GM18858 (cell line): Measurements from ENCODE around the gene FNDC11.
"Not testable (repeated sequence)": the region's sequence is repeated elsewhere in the genome, so short reads cannot be mapped to it uniquely, and the experiment has no call there.

ENCODE experiments used
- ATAC-seq: cut with Tn5 transposase; IDR thresholded peaks from one replicate; pipeline ENCODE4 v1.9.1; 2021; ENCODE audit not compliant: unreplicated experiment

FNDC11 gene

DNA sequence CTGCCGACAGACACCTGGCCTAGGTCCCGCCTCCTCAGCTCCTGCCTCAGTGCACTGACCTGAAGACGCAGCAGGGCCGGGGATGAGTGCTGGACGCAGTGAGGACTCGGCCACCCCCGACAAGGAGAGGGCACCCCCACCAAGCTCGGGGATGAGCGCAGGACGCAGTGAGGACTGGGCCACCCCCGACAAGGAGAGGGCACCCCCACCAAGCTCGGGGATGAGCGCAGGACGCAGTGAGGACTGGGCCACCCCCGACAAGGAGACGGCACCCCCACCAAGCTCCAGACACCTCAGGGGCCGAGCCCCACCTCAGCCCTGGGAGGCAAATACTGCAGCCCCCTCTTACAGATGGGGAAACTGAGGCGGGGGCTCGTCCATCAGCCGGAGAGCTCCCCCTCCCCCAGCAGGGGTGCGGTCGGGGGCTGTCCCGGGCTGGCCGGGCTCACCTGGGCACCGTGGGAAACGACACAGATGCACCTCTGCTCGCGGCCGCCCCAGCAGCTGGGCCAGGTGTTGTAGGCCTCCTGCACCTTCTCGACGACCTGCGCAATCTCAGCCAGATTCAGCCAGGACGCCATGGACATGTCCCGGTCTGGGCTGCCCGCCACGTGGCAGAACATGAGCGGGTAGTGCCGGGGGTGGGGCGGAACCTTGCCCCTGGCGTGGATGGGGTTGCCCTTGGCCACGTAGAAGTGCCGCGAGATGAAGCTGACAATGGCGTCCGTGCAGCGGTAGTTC is 12.6 kb downstream of the FNDC11 start:
- no peak for ATAC-seq

DNA sequence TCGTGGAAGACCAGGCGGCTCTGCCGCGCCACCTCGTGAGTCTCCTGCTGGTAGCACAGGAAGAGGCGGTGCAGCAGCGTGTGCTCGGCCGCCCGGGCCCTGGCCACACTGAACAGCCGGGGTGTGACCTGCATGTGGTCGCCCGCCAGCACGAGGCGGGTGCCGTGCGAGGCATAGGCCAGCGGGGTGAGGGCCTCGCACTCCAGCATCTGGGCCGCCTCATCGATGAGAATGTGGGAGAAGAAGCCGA is 13.1 kb downstream of the FNDC11 start:
- no peak for ATAC-seq

DNA sequence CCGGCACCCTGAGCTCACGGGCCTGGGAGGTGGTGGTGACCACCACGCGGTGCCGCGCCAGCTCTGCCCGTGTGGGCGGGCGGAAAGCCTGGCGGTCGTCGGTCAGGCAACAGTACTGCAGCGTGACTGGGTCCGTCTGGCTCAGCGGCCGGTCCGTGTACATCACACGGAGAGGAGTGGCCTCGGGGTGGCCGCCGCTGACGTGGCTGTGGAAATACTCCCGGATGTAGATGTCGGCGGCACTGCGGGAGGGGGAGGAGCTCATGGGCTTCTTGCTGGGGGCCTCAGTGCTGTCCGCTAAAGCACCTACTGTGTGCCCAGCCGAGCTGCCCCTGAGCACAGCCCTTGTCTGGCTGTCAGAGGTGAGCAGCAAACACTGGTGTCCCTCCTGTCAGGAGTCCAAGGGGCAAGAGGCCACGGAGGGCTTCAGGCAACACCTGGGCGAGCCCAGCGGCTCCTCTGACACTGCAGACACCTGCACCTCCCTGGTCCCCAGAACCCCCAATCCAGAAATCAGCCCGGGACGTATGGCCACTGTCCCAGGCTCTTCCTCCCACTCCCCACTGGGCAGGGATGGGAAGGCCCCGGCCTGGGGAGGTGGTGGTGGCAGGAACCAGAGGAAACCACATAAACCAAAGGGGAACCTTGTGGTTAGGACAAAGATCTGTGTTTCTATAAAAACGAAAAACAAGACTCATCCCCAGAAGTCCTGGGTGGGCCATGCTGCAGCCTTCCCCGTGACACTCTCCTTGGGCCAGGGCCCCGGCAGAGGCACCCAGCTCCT is 13.6 kb downstream of the FNDC11 start:
- ATAC-seq: peak; percentile 56

DNA sequence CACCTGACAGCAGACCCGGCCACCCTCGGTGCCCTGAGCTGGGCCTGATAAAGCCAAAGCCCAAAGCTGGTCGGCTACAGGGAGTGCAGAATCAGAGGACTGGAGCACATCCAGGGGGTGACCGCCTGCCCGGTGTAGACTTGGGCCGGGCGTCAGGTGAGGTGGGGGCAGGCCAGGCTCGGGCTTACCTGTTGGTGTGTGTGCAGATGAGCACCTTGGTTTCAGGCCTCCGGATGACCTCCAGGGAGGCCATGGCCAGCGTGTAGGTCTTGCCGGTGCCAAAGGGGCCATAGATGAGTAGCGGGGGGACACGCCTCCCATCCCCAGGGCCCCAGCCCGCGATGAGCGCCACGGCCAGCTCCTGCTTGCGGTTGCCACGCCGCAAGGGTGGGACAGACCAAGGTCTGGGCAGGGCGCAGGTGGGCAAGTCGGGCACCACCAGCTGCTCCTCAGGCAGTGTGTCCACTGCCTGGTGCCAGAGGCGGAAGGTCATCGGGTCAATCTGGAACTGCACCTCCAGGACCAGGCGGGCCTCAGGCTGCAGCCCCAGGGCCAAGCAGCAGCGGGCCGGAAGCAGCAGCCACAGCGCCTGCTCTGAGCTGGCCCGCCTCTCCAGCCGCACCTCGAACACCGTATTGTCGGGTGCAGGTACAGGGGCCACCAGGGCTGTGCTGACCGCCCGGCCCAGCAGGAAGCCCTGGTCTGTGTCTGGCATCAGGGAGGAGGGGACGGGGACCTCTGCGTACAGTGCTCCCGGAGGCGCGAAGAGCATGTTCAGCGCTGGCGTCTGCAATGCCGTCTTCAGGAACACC is 14.4 kb downstream of the FNDC11 start:
- no peak for ATAC-seq

DNA sequence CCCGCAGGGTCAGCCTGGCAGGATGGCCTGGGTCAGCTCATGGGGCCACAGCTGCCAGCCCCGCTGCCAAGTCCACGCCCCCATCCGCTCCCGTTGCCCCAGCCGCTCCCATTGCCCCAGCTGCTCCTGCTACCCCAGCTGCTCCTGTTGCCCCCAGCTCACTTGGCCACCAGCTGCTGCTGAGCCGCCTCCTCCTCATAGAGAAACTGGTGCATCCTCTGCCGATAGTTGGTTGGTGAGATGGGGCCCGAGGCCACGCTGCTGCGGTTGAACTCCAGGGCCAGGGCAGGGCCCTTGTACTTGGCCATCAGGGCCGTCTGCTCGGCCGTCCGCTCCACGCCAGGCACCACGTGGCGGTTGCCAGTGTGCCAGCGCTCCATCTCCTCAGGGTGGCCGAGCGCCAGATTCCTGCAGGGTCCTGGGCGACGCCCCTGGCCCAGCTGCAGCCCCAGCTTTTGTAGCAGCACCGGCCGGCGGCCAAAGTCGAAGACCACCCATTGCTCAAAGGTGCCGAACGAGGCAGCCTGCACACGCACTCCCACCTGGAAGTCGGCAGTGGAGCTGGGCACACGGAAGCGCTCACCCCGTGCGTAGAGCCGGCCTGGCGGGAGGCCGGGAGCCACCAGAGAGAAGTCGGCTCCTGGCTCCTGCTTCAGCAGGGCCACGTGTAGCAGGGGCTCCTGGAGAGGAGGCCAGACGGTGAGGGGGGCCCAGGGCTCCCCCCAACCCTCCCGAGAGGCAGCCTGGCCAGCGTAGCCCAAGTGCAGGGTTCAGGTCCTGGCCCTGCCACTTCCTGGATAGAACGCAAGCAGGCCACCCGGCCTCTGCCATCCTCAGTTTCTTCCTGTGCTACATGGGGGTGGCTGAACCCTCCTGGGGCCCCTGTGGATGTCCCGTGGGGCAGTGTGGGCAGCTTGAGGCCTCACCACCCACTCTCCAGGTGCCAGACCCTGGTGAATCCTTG is 15.3 kb downstream of the FNDC11 start:
- ATAC-seq: no peak

DNA sequence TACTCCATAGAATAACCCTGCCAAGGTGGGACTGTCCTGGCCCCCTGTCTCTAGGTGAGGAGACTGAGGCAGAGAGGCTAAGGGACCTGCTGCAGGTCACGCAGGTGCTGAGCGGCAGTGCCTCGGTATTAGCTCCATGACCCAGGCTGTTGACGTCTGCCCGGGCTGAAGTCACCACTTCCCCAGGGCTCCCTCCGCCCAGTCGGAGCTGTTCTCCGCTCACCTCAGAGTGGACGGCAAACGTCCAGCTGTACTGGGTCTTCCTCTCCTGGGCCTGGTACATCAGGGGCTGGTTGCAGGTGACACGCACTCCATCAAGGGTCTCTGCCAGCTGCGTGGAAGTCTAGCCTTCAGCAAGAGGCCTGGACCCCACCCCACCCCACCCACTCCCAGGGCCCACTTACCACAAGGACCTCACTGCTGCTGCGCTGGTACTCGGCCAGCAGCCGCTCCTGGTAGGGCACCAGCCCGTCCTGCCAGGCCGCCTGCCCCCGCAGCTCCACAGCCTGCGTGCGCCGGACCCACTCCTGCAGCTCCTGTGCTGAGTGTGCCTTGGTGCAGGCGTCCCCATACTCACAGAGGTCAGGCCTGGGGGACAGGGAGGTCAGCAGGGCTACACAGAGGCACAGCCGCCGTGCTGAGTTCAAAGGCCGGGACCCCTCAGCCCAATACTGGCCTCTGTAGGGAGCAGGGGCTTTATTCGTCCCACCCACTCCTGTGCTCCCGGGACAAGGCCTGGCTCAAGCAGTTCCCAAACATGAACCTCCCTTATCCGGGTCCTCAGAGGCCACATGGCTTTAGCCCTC is 16.5 kb downstream of the FNDC11 start:
- no peak for ATAC-seq

DNA sequence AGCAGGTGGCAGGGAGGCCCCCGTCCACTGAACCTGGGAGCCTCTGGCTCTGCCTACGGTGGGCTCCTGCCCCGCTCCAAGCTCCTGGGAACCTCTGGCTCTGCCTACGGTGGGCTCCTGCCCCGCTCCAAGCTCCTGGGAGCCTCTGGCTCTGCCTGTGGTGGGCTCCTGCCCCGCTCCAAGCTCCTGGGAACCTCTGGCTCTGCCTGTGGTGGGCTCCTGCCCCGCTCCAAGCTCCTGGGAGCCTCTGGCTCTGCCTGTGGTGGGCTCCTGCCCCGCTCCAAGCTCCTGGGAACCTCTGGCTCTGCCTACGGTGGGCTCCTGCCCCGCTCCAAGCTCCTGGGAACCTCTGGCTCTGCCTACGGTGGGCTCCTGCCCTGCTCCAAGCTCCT is 17.1 kb downstream of the FNDC11 start:
- ATAC-seq: not testable (repeated sequence)

DNA sequence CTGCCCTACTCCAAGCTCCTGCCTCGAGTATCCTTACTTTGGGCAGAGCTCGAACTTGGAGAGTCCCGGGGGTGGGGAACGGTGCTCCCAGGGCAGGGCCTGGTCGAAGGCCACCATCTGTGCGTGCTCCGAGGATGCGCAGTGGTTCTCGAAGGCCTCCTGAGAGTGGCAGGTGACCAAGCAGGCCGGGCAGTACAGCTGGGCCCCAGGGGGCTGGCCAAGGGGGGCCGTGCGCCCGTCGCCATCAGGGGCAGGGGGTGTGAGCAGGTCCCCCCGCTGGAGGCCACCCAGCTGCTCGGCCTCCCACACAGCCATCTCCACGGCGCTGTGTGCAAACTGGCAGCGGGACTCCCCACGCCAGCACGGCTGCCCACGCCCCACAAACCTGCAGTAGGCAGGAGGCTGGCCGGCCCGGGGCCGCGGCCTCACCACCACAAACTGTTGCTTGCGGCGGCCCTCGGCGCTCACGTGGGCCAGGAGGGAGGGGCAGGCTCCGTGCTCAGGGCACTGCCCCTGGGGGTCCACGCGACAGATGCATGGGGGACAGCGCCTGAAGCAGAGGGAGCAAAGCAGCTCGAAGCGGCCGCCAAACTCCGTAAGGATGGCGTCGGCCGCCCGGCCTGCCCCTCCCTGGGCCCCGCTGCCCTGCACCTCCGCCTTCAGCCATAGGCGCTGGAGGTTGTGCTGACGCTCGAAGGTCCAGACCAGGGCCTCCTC is 18.3 kb downstream of the FNDC11 start:
- no peak for ATAC-seq

DNA sequence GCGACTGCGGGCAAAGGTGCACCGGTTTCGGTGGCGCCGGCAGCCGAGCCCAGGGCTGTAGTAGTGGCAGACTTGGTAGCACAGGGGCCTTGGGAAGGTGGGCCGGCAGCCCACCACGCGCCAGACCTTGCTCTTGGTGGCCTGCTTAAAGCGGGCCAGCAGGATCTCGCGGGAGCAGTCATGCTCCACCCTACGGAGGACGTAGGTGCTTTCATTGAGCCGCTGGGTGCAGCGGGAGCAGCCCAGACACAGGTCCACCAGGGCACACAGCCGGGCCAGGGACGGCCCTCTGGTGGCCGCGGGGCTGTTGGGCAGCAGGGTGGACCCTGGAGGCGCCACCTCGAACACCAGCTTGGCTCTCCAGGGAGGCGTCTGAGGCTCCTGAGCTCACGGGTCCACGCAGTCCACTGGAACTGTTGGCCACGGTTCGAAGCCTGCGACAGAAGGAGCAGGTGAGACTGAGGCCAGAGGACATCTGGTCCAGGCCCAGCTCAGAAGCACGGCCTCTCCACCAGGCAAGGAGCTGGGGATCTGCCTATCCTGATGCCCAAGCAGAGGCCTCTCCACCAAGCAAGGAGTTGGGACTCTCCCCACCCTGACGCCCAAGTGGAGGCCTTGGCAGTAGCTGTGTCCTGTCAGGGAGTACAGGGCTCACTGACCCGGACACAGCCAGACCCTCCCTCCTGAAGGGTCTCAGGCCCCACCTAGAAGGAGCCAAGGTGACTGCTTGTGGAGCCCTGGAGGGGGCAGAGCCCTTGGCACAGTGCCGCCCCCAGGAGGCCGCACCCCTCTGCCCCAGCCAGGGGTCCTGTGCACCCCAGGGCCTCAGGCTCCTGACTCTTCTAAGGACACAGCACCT is 19.1 kb downstream of the FNDC11 start:
- ATAC-seq: no peak

DNA sequence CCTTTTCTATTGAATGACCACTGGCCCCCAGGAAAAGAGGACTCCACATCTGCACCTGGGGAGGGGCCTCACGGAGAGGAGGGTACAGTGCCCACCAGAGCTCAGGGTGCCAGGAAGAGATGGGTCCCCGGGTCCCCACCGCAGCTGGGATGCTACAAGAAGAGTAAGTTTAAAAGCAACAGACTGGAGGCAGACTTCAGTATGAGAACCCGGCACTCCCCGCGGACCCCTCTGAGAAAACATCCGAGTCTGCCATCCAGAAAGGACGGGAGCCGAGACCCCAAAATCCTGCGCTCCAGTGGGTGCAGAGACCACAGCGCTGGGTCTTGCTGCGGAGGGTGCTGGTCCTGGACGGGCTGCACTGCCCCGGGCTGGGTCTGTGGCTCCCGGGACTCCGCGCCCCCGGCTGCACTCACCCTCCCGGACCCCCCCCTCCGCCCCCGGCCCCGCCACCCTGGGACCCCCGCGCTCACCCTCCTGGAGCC is 19.7 kb downstream of the FNDC11 start:
- no peak for ATAC-seq

DNA sequence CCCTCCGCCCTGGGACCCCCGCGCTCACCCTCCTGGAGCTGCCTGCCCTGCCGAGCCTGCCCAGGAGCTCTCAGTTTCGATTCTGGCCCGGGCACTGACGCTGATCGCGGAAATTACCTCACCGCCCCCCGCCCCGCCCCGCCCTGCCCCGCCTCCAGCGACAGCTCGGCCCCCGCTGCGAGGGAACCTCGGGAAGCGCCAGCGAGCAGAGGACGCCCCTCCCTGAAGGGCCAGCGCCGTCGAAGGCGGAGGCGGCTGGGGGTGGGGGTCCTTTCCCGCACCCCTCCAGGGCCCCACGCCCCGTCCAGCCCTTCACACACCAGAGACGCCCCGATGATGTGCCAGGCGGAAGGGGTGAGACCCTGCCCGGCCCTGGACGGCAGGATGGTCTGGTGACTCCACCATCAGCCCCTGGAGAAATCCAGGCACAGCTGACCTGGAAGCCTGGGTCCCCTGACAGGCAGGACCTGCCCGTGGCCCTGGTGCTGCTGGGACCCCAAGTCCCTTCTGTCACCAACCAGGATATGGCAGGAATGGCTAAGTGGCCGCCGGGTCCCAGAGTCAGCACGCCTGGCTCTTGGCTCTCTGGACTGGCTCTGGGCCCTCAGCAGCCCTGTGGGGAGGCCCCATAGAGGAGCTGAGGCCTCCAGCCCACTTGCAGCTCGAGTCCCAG is 20.3 kb downstream of the FNDC11 start, which contains the start of gene HELZ2:
Gene HELZ2 (minus strand): TSS at position 84 of the 673 bp plus-strand sequence. CDS start 1,854 bp downstream, outside the sequence.
- ATAC-seq: no peak

DNA sequence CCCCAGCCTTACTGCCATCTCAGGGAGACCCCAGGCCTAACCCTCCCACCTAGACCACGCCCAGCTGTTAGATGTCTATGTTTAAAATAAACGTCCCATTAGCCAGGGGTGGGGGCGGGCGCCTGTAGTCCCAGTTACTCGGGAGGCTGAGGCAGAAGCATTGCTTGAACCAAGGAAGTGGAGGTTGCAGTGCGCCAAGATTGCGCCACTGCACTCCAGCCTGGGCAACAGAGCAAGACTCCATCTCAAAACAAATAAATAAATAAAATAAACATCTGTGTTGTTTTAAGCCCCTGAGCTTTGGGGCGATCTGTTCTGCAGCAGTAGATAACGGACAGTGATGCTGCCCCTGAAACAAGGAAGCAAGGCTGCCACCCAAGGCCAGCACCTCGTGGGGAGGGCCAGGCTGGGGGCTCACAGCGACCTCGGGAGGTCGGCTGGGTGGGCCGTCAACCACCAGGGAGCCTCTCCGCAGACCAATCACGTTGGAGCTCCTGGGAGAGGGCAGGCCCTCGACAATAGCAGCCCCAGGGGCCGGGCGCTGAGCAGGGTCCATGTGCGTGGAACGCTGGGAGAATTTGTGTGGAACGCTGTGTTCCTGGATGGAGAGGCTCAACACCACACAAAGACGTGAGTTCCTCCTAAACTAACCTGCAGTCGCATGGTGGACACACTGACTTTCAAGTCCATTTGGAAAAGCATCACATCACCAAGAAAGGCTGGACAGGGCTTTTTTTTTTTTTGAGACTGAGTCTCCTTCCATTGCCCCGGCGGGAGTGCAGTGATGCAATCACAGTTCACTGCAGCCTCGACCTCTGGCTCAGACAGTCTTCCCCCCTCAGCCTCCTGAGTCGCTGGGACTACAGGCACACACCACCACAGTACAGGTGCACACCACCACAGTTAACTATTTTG is 21.1 kb downstream of the FNDC11 start:
- ATAC-seq: no peak

DNA sequence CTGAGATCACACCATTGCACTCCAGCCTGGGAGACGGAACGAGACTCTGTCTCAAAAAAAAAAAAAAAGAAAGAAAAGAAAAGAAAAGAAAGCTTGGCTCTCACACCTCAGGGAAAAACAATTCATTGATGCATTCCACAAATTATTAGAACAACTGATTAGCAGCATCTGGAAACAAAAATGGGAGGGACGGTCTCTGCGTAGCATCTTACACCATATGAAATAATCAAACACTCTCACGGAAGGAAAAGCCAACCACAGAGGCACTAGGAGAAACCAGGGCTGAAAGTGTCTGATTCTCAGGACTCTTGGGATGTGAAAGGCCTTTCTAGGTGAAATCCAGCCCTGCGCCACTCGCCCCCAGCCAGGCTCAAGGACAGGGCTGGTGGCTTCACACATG is 22.4 kb downstream of the FNDC11 start:
- ATAC-seq: no peak

DNA sequence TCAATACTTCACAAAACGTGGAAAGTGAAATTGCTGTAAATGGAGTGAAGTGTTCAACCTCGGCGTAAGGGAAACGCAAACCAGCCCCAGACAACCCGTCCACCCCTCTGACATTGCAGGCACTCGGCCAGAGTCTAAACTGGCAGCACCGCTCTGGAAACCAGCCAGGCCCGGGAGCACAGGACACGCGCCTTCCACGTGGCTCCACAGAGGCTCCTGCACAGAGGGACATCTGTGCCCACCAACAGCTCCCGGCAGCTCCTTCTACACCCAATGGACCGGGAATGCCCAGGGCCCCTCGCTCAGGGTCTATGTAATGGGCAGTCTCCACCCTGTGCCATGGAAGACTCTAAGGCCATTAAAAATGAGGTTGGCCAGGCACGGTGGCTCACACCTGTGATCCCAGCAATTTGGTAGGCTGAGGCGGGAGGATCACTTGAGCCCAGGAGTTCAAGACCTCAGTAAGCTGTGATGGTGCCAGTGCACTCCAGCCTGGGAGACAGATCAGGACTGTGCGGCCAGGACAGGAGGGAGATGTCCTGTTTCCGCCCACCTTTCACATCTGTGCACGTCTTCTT is 23.4 kb downstream of the FNDC11 start:
- ATAC-seq: no peak

DNA sequence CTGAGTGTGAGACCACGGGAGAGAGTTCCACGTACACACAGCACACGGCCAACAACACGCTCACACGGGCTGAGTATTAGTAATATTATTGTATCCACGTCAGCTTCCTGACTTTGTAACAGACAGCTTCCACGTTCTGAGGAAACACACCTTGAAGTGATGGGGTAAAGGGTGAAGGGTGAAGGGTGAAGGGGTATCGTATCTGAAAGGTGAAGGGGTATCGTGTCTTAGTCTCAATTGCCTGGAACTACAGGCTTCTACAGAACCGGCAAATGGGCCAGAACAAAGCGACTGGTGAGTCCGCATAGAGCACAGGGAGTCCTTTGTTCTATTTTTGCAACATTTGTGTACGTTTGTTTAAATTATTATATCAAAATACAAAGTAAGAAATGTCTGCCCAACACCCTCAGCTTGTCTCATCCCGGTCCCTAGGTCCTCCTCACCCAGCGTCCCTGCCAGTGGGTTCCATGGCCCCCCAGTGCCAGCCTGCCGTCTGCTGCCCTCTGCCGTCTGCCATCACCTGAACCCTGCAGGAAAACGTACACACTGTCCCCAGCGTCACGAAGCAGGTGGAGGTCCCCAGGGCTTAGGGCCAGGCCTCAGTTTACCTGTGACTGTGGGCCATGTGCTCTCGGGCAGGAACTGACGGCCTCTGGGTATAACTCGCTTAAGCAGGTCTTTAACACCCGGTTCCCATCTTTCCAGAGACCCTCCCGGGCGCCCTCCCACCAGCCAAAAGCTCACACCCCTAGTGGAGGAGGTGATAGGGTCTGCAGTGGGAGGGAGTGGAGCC is 24.5 kb downstream of the FNDC11 start:
- ATAC-seq: no peak
